SK-N-DZ (cell line): ENCODE data around the gene GRK1. TPM values are rescaled to one million over a fixed set of nuclear protein-coding genes. Genes with fewer than 3 reads are reported as not detected.
A peak's percentile ranks its signal among the peaks of the same experiment; 100 is the strongest.
"Not testable (repeated sequence)": the region's sequence is repeated elsewhere in the genome, so short reads cannot be mapped to it uniquely, and the experiment has no call there.

Experiments
- DNase-seq: peaks from one replicate; pipeline ENCODE4 v3.0.0-alpha.2; 2015; ENCODE audit warnings: low spot score
- polyA plus RNA-seq, 2 experiments: library from polyadenylated mRNA; depleted of rRNA; stranded (reverse); fragments of >200 nt; gene quantifications; 2 replicates each; pipeline ENCODE4 v1.2.3, GENCODE V29; 2014

GRK1 gene
- polyA plus RNA-seq (2014; cell fraction: cytosol; rRNA removed): not detected in 2 replicates
- polyA plus RNA-seq (2014; cell fraction: nucleus; rRNA removed): not detected in 2 replicates

GRCh38 chr13:113666951-113667701, at the start of gene GRK1:
TSS of gene GRK1 (plus strand) at chr13:113667219. CDS start at chr13:113667387, 168 bp downstream.
- DNase-seq: no peak

DNA sequence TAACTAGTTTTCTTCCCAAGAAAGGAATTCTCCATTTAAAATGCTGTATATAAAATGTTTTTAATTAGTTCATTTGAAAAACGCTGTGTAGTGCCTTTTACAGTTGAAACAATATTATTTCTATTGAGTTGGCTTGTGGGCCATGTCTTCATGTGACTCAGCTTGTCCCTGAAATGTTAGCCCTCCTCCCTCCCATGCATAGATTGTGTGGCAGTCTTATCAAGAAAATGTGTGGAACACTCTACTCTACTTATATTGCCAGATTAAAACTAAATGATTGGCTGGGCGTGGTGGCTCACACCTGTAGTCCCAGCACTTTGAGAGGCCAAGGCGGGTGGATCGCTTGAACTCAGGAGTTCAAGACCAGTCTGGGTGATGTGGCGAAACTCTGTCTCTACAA, 49.1 kb upstream of the GRK1 start:
- no peak for DNase-seq

DNA sequence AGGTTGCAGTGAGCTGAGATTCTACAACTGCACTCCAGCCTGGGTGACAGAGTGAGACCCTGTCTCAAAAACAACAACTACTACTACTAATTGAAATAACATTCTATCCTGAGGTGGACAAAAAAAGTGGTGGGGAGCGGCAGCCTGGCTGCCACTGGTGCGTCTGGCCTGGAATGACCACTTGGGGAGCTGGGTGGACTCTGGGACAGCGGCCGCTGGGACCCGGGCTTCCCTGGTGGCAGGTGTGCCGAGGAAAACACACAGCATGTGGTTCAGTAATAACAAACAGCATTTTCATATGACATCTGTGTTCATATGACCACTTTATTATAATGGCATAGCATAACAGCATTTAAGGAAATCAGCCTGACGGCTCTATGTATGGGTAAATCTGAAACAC, 48.6 kb upstream of the GRK1 start:
- no peak for DNase-seq

DNA sequence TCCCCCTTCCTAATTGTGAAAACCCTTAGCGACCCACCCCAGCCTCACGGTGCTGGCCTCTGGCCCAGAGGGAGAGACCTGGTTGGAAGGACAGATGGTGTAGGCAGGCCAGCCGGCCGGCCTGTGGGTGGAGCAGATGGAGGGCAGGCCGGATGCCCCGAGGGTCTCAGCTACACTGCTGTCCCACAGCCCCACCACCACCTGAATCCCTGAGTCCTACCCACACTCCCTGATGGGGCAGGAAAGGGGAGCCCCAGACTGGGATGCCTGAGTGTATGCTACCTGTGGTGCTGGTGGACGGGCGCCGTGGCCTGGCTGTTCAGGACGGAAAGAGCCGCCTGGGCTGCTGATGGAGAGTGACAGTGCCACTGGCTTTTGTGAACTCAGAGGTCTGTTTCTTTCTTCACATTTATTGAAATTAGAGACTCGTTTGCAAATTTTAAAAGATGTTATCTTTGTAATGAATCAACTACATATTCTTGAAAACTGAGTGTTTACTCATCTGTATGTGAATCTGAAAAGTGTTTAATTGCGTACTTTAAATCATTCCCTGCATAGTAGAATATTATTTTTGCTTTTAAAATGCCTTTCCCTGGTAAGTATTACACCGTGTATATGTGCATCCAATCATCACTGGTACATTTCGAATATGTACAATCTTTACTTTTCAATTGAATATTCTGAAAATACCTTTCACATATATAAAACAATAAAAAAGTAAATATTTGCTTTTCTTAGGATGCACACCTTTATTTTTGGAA, 46.8 kb upstream of the GRK1 start:
- DNase-seq: no peak

GRCh38 chr13:113621046-113621445, 46.0 kb upstream of the GRK1 start:
- DNase-seq: no peak

DNA sequence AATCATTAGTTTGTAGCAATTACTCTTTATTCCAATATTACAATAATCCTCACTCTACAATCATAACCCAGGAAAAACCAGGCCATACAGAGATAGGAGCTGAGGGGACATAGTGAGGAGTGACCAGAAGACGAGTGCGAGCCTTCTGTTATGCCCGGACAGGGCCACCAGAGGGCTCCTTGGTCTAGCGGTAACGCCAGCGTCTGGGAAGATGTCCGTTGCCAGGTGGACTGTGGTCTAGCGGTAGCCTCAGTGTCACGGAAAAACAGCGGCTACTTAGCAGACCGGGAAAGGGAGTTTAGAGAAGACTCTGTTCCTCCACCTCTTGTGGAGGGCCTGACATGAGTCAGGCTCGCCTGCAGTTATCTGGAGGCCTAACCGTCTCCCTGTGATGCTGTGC, 45.5 kb upstream of the GRK1 start:
- DNase-seq: peak; percentile 16

GRCh38 chr13:113621986-113622550, 45.0 kb upstream of the GRK1 start:
- not testable (repeated sequence) for DNase-seq

DNA sequence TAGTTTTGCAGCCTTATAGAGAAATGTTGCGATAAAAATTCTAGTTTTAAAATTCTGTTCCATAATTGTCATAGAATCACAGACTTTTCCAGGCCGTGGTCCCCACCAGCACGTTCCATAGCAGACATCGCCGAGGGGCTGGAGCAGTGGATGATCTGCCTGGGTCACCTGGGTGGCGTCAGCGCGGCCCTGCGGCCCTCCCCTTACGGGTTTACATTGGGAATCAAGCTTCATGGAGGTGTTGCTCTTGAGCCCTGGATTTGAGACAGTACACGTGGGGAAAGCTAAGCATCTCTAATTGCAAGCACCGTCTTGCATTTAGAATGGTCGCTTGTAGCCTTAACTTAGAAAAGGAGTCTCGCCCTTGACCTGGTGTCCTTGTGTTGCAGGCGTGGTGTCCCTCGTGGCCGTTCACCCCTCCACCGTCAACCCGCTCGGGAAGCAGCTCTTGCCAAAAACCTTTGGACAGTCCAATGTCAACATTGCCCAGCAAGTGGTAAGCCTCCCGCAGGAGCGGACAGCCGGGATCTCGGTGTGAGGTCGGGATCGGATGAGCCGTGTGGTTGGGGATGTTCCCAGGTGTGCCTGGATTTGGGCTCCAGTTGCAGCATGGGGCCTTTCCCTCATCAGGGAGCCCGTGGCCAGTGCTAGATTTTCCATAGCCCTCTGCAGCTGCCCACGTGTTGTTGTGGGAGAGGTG, 44.1 kb upstream of the GRK1 start:
- DNase-seq: no peak

- DNase-seq: no peak
These were observed 43.4 kb upstream of the GRK1 start for GRCh38 chr13:113623491-113624234.

- DNase-seq: no peak
These were observed 42.8 kb upstream of the GRK1 start for GRCh38 chr13:113624235-113624587.

GRCh38 chr13:113624640-113625304, 42.2 kb upstream of the GRK1 start:
- not testable (repeated sequence) for DNase-seq

DNA sequence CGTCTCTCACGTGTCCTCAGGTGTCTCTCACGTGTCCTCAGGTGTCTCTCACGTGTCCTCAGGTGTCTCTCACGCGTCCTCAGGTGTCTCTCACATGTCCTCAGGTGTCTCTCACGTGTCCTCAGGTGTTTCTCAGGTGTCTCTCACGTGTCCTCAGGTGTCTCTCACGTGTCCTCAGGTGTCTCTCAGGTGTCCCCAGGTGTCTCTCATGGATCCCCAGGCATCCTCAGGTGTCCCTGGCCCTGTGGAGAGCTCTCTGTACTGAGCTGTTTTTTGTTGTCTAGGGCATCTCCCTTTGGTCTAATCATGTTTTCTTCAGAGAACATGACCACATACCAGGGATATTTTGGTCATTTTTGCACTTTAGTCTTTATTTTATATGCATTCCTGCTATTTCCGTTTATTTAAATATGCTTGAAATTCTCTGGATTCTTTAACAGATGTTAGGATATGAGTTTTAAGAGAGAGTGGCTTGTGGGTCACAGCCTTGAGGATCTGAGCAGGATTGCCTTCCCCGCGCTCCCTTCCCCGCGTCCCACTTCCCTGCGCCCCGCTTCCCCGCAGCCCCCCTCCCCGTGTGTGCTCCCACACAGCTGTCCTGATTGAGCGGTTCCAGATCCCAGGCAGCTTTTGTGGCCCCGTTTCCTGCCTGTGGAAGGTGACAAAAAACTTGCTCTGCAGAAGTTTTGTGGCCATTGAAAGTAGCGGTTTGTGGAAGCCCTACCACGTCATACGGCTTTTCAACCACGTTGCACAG, 40.9 kb upstream of the GRK1 start:
- DNase-seq: no peak

DNA sequence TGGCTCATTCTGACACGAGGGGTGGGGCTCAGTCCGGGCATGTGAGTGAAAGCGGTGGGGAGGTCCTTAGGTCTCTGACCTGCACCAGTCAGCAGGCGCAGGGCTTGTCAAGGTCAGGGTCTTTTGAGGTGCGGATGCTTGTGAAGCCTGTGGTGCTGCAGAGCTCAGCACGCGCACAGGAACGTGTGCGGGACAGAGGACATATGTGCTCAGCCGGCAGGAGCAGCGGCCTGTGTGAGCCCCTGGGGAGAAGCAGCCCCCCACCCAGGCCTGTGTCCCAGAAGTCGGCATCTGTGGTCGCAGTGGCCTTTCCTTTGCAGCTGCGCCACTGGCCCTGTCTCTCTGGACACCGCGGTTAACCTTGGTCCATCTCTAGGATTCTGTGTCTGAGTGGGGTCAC, 39.9 kb upstream of the GRK1 start:
- DNase-seq: no peak

DNA sequence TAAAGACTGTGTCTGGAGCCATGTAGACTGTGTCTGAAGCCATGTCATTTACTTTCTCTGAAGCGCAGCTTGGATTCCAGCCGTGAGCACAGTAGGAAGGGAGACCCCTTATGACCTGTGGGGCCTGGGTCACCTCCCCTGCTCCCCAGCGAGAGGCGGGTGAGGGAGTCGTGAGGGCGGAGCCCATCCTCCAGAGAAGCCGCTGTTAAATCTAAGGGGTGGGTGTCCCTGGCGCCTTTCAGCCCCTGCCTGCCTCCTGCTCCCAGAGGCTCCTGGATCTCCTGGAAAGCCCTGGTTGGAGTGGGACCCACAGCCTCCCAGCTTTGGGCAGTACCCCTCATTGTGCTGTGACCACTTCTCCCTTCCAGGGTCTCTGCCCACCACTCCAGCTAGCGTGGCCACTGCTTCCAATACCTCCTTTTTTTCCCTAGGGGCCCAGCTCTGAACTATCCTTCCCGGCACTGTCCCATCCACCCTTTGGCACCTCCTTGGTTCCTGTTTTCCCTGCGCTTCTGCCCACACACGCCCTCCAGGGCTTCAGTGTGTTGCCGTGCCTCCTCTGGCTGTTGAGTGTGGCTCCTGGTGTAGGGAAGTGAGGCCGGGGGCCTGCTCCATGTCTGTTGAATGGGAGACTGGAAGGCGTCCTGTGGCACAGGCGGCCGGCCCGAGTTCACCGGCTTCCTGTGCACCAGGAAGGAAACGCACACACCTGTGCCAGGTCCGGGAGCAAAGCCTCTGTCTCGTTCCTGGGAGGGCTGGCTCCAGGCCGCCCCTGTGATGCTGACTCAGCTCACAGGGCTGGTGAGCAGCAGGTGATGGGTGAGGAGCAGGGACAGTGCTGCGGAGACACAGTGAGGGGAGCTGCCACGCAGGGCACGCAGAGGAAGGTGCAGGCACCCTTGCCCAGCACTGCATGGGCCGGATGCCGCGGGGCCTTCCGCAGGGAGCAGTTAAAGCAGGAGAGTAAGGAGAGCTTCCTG, 38.4 kb upstream of the GRK1 start:
- DNase-seq: no peak

DNA sequence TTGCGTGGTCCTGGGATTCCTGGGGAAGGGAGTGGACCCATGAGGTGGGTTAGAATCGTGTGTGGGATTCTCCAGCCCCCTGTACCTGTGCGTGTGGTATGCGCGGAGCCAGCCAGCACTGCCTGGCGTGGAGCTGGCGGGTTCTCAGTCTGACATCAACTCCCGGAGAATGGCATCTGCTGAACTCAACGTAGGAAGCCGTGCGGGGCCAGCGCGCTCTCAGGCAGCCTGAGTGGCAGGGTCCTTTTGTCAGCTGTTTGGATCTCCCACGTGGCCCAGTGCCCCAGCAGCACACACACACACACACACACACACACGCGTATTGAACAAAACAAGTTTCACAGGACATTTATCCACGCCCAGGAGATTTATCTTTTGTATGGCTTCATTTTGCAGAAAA, 37.2 kb upstream of the GRK1 start:
- DNase-seq: no peak

DNA sequence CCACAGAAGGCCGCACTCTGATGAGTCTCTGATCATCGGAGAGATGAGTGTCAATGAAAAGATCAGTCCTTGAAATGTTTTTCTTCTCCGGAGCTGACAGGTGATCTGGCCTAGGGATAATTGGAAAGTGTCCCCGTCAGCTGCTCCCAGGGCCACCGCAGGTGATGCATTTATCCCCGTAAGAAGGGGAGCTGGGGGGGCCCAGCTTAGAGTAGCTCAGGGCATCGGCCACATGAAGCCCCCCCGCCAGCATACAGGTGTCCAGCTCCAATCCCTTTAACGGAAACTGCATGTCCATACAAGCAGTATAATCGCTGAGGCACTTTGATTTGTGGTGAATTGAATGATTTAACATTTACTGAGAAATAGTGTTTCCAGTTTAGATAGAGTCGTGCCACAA, 36.7 kb upstream of the GRK1 start:
- DNase-seq: no peak

- DNase-seq: no peak
These were observed 36.2 kb upstream of the GRK1 start for GRCh38 chr13:113630804-113631203.

DNA sequence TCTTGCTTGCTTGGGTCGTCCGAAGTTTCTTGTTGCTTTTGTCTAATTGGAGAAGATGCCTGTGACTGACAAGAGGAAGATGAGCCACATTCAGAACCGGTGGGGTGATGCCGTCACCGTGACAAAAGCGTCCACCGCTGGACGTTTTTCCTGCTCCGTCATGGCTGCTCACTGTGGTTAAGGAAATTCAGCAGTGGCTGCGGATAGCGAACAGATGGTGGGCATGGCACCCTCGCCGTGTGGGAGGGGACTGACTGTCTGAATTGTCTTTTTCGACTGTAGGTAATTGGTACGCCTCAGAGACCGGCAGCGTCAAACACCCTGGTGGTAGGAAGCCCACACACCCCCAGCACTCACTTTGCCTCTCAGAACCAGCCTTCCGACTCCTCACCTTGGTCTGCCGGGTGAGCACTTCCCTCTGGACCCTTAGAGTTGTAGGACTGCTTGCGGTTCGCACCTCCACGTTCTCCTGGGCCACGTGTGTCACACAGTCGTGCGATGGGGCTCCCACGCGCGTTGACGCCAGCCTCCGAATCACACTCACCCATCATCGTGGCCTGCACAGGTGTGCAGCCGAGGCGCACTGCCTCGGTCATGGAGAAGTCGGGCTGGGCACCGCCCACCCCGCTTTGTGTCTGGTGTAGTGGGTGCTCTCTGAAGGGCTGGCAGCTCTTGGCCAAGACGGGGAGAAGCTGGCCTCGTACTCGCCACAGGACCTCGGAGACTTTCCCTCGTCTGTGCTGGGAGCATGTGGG, 35.5 kb upstream of the GRK1 start:
- DNase-seq: no peak
